SK-N-SH treated with all-trans-retinoic acid at 6 μM for 48 hours (cell line): ENCODE measurements around the gene OR2H1.

Source experiments
- ATAC-seq: fragments of 200-7000 bp; cut with Tn5 transposase; 3 replicates; pipeline ENCODE4 v1.9.1; 2020; ENCODE audit warnings: mild to moderate bottlenecking, moderate library complexity
- BACH2 ChIP-seq: fragments of 250-450 bp; sonication (Bioruptor Pico); IDR thresholded peaks from 2 replicates; pipeline ENCODE4 v1.9.0; 2021; ENCODE audit warnings: mild to moderate bottlenecking, borderline replicate concordance
- ESRRG ChIP-seq: fragments of 250-450 bp; sonication (Bioruptor Pico); IDR thresholded peaks from 2 replicates; pipeline ENCODE4 v1.6.1; 2021; ENCODE audit warnings: mild to moderate bottlenecking
- GLIS3 ChIP-seq: fragments of 250-450 bp; sonication (Bioruptor Pico); IDR thresholded peaks from 2 replicates; pipeline ENCODE4 v1.5.0; 2020; ENCODE audit warnings: mild to moderate bottlenecking, moderate library complexity
- PATZ1 ChIP-seq: fragments of 250-450 bp; sonication (Bioruptor Pico); IDR thresholded peaks from 2 replicates; pipeline ENCODE4 v1.8.0; 2020; ENCODE audit warnings: mild to moderate bottlenecking, moderate library complexity, borderline replicate concordance
- POU6F1 ChIP-seq: fragments of 250-450 bp; sonication (Bioruptor Pico); IDR thresholded peaks from 2 replicates; pipeline ENCODE4 v1.8.0; 2021; ENCODE audit warnings: low read depth, mild to moderate bottlenecking, moderate library complexity, borderline replicate concordance
- SNAI2 ChIP-seq: fragments of 250-450 bp; sonication (Bioruptor Pico); IDR thresholded peaks from 2 replicates; pipeline ENCODE4 v1.5.0; 2020; ENCODE audit warnings: mild to moderate bottlenecking, moderate library complexity
- ZC3H10 ChIP-seq: fragments of 250-450 bp; sonication (Bioruptor Pico); IDR thresholded peaks from 2 replicates; pipeline ENCODE4 v1.5.1; 2021; ENCODE audit warnings: mild to moderate bottlenecking, moderate library complexity
- ZFP30 ChIP-seq: fragments of 450-650 bp; formaldehyde crosslinking; IDR thresholded peaks from 2 replicates; pipeline ENCODE4 v1.5.0; 2022; ENCODE audit warnings: mild to moderate bottlenecking, moderate library complexity
- ZNF565 ChIP-seq: fragments of 450-650 bp; formaldehyde crosslinking; conservative IDR thresholded peaks from 2 replicates; pipeline ENCODE4 v1.5.0; 2020; ENCODE audit warnings: low read depth, mild to moderate bottlenecking, moderate library complexity
- ZNF8 ChIP-seq: fragments of 450-650 bp; formaldehyde crosslinking; IDR thresholded peaks from 2 replicates; pipeline ENCODE4 v1.5.0; 2020; ENCODE audit warnings: mild to moderate bottlenecking, moderate library complexity
- TF ChIP-seq, protein P1 (sequence below): fragments of 250-450 bp; sonication (Bioruptor Pico); IDR thresholded peaks from 2 replicates; pipeline ENCODE4 v1.5.0; 2020; ENCODE audit warnings: mild to moderate bottlenecking, moderate library complexity

Gene OR2H1

GRCh38 chr6:29462022-29462421, 5.1 kb downstream of the OR2H1 start (continued):
- TF ChIP-seq PATZ1 (CRISPR knock-in tag): no peak
- TF ChIP-seq, all 23 proteins: peak for 0

GRCh38 chr6:29465279-29465678, 8.3 kb downstream of the OR2H1 start:
- TF ChIP-seq SNAI2 (CRISPR knock-in tag): no peak
- TF ChIP-seq, protein P1, sequence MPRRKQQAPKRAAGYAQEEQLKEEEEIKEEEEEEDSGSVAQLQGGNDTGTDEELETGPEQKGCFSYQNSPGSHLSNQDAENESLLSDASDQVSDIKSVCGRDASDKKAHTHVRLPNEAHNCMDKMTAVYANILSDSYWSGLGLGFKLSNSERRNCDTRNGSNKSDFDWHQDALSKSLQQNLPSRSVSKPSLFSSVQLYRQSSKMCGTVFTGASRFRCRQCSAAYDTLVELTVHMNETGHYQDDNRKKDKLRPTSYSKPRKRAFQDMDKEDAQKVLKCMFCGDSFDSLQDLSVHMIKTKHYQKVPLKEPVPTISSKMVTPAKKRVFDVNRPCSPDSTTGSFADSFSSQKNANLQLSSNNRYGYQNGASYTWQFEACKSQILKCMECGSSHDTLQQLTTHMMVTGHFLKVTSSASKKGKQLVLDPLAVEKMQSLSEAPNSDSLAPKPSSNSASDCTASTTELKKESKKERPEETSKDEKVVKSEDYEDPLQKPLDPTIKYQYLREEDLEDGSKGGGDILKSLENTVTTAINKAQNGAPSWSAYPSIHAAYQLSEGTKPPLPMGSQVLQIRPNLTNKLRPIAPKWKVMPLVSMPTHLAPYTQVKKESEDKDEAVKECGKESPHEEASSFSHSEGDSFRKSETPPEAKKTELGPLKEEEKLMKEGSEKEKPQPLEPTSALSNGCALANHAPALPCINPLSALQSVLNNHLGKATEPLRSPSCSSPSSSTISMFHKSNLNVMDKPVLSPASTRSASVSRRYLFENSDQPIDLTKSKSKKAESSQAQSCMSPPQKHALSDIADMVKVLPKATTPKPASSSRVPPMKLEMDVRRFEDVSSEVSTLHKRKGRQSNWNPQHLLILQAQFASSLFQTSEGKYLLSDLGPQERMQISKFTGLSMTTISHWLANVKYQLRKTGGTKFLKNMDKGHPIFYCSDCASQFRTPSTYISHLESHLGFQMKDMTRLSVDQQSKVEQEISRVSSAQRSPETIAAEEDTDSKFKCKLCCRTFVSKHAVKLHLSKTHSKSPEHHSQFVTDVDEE (CRISPR knock-in tag): no peak
- TF ChIP-seq POU6F1 (CRISPR knock-in tag): no peak
- no peak for ATAC-seq

DNA sequence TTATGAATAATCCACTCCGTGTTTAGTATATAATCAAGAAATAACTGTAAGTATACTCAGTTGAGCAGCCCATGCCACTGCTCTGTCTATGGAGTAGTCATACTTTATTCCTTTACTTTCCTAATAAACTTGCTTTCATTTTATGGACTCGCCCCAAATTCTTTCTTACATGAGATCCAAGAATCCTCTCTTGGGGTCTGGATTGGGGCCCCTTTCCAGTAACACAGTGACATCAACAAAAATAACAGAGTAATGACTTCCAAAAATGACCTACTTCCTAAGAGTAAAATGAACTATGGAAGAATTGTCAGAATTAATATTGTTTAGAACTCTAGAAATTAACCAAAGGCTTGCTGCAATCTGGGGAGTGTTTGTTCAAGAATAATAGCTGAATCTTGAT, 8.8 kb downstream of the OR2H1 start:
- ATAC-seq: no peak
- TF ChIP-seq ZFP30 (CRISPR knock-in tag) (no peak), BACH2 (CRISPR knock-in tag) (no peak), SNAI2 (CRISPR knock-in tag) (no peak), ZNF565 (CRISPR knock-in tag) (no peak), ZC3H10 (no peak), ZNF8 (CRISPR knock-in tag) (no peak), ESRRG (no peak), PATZ1 (CRISPR knock-in tag) (no peak)
- TF ChIP-seq, protein P1 (CRISPR knock-in tag): no peak

- no peak for TF ChIP-seq GLIS3 (CRISPR knock-in tag)
- TF ChIP-seq, protein P1 (CRISPR knock-in tag): no peak
- no peak for TF ChIP-seq BACH2 (CRISPR knock-in tag)
- no peak for TF ChIP-seq PATZ1 (CRISPR knock-in tag)
- no peak for ATAC-seq
These were observed 9.3 kb downstream of the OR2H1 start for GRCh38 chr6:29466241-29466640.
